GM23338 (cell line): ENCODE measurements around the gene ATF7. TPM values are rescaled to one million over a fixed set of nuclear protein-coding genes. Genes with fewer than 3 reads are reported as not detected.

ENCODE experiments used
- ATAC-seq: fragments of 200-7000 bp; cut with Tn5 transposase; 3 replicates; pipeline ENCODE4 v1.9.1; 2020
- DNase-seq: peaks from one replicate; pipeline ENCODE4 v3.0.0-alpha.2; 2015; ENCODE audit warnings: low spot score
- H2AFZ ChIP-seq: fragments of 200-600 bp; sonication (generic); 2 replicates; pipeline ENCODE4 v1.8.0; 2016; ENCODE audit warnings: antibody characterized with exemption, mild to moderate bottlenecking, moderate library complexity
- H3F3A ChIP-seq: fragments of 200-600 bp; sonication (generic); replicated peaks from 2 replicates; pipeline ENCODE4 v1.8.0; 2017; ENCODE audit warnings: antibody characterized with exemption, mixed run types, low read depth
- H3K27ac ChIP-seq: fragments of 200-600 bp; sonication (generic); 2 replicates; pipeline ENCODE4 v1.6.1; 2016; ENCODE audit warnings: low read depth
- H3K27me3 ChIP-seq: fragments of 200-600 bp; sonication (generic); 2 replicates; pipeline ENCODE4 v1.8.0; 2016; ENCODE audit warnings: mild to moderate bottlenecking, mixed run types, moderate library complexity; ENCODE audit not compliant: insufficient read depth
- H3K36me3 ChIP-seq: fragments of 200-600 bp; sonication (generic); 2 replicates; pipeline ENCODE4 v1.8.0; 2016; ENCODE audit warnings: mild to moderate bottlenecking; ENCODE audit not compliant: insufficient read depth
- H3K4me1 ChIP-seq: fragments of 200-600 bp; sonication (generic); 2 replicates; pipeline ENCODE4 v1.8.0; 2016; ENCODE audit warnings: mild to moderate bottlenecking, moderate library complexity; ENCODE audit not compliant: insufficient read depth
- H3K4me2 ChIP-seq: fragments of 200-600 bp; sonication (generic); 2 replicates; pipeline ENCODE4 v1.7.1; 2017; ENCODE audit warnings: mixed run types
- H3K4me3 ChIP-seq: fragments of 200-600 bp; sonication (generic); 2 replicates; pipeline ENCODE4 v1.6.1; 2016; ENCODE audit warnings: mixed run types
- H3K79me2 ChIP-seq: fragments of 200-600 bp; sonication (generic); replicated peaks from 2 replicates; pipeline ENCODE4 v1.8.0; 2017; ENCODE audit warnings: mild to moderate bottlenecking; ENCODE audit not compliant: insufficient read depth
- H3K9me2 ChIP-seq: fragments of 200-600 bp; sonication (generic); 2 replicates; pipeline ENCODE4 v1.8.0; 2017; ENCODE audit not compliant: insufficient read depth
- H4K20me1 ChIP-seq: fragments of 200-600 bp; sonication (generic); replicated peaks from 2 replicates; pipeline ENCODE4 v1.8.0; 2017; ENCODE audit warnings: mild to moderate bottlenecking; ENCODE audit not compliant: insufficient read depth
- H3K27ac Mint-ChIP-seq: 2 replicates; pipeline ENCODE4 v1.8.0; 2020; ENCODE audit warnings: inconsistent platforms, mild to moderate bottlenecking, moderate library complexity, mixed read lengths
- H3K27me3 Mint-ChIP-seq: 3 replicates; pipeline ENCODE4 v1.8.0; 2022; ENCODE audit warnings: low read depth, mild to moderate bottlenecking, moderate library complexity, mixed read lengths, inconsistent platforms; ENCODE audit not compliant: insufficient read depth, poor library complexity
- H3K36me3 Mint-ChIP-seq: 3 replicates; pipeline ENCODE4 v1.8.0; 2021; ENCODE audit warnings: low read depth, mild to moderate bottlenecking, inconsistent platforms, moderate library complexity, mixed read lengths
- H3K4me1 Mint-ChIP-seq: 3 replicates; pipeline ENCODE4 v1.8.0; 2020; ENCODE audit warnings: mild to moderate bottlenecking, inconsistent platforms, mixed read lengths
- H3K4me3 Mint-ChIP-seq: 3 replicates; pipeline ENCODE4 v1.8.0; 2021; ENCODE audit warnings: moderate library complexity, mild to moderate bottlenecking, inconsistent platforms, mixed read lengths
- H3K9me3 Mint-ChIP-seq: 3 replicates; pipeline ENCODE4 v1.8.0; 2020; ENCODE audit warnings: moderate library complexity, mild to moderate bottlenecking, inconsistent platforms, mixed read lengths
- CREB1 ChIP-seq: fragments of 250-450 bp; sonication (Bioruptor Pico); IDR thresholded peaks from 2 replicates; pipeline ENCODE4 v1.5.0; 2020; ENCODE audit warnings: low read depth, mild to moderate bottlenecking, moderate library complexity
- EZH2 ChIP-seq: fragments of 200-600 bp; sonication (generic); IDR thresholded peaks from one replicate; pipeline ENCODE4 v1.8.0; 2017; ENCODE audit warnings: antibody characterized with exemption, mild to moderate bottlenecking, low read depth; ENCODE audit not compliant: unreplicated experiment
- EZH2phosphoT487 ChIP-seq: fragments of 200-600 bp; sonication (generic); IDR thresholded peaks from one replicate; pipeline ENCODE4 v1.8.1; 2018; ENCODE audit warnings: antibody characterized with exemption; ENCODE audit not compliant: unreplicated experiment
- POLR2AphosphoS5 ChIP-seq: IDR thresholded peaks from 2 replicates; pipeline ENCODE4 v1.6.1; 2016; ENCODE audit warnings: antibody characterized with exemption, low read depth
- STAT1 ChIP-seq: IDR thresholded peaks from one replicate; pipeline ENCODE4 v1.6.1; 2016; ENCODE audit warnings: antibody characterized with exemption; ENCODE audit not compliant: unreplicated experiment
- ZNF114 ChIP-seq: fragments of 250-450 bp; sonication (Bioruptor Pico); IDR thresholded peaks from 2 replicates; pipeline ENCODE4 v1.5.0; 2020; ENCODE audit warnings: mild to moderate bottlenecking, moderate library complexity
- ZNF331 ChIP-seq: fragments of 250-450 bp; sonication (Bioruptor Pico); IDR thresholded peaks from 2 replicates; pipeline ENCODE4 v1.5.0; 2020; ENCODE audit warnings: low read depth, mild to moderate bottlenecking, moderate library complexity
- polyA plus RNA-seq: library from polyadenylated mRNA; unstranded; fragments of >200 nt; fragmentation: Nextera tagmentation; extraction: Ambion mirVana; gene quantifications from 2 replicates; pipeline ENCODE4 v1.2.1, GENCODE V29; 2016
- total RNA-seq: library from RNA; depleted of rRNA; stranded (reverse); fragments of >200 nt; shearing (Covaris generic); gene quantifications from 2 replicates; pipeline ENCODE4 v1.2.3, GENCODE V29; 2014
- TF ChIP-seq, protein P1 (sequence below): IDR thresholded peaks from one replicate; pipeline ENCODE4 v1.6.1; 2018; ENCODE audit warnings: antibody characterized with exemption; ENCODE audit not compliant: unreplicated experiment
- TF ChIP-seq, protein P2 (sequence below), 2 experiments: fragments of 200-600 bp in 1 of 2; sonication (generic) in 1 of 2; conservative IDR thresholded peaks; 2 replicates each; pipeline versions ENCODE4 v1.5.1 to v1.6.1; 2016 to 2017; ENCODE audit warnings: antibody characterized with exemption in 2 of 2, low read depth in 2 of 2, mild to moderate bottlenecking in 2 of 2, moderate library complexity in 1 of 2

The ATF7 gene
- total and polyA plus RNA-seq, 2 experiments from 2014 or later: 13.9 to 16.3 TPM

DNA sequence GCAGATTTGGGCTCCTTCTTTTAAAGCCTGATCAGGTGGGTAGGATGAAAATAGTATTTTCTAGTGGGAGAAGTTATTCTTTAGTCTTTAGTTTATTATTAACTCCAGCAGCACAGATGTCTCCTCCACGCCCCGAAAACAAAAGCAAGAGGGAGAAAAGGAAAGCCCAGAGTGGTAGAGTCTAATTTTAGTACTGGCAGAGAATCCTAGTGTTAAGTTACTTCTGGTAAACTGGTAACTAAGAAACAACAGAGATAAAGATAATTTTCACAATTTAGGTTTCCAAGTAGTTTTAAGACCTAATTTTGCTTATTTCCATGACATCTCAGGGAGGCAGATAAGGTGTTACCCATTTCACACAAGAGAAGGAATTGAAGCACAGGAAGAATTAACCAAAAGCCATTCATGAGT is 33.4 kb upstream of the ATF7 start:
- Mint-ChIP-seq H3K36me3 (peaks cover 25% of the 10 kb centered on the region), H3K27me3 (peaks cover 9% of the 10 kb centered on the region), H3K4me3 (no peak overlapping the region), H3K27ac (peak overlapping the region; percentile 74; the same call in 1 of the 2 replicates), H3K9me3 (no peaks in the 10 kb centered on the region), H3K4me1 (peaks cover 18% of the 10 kb centered on the region)
- peak overlapping the region; percentile 88 for H3K27ac ChIP-seq
- 0 out of 2 replicates have a peak overlapping the region, but pooled peaks have one; percentile 44 for H3K4me2 ChIP-seq
- no peaks in the 10 kb centered on the region for H3K79me2 ChIP-seq
- DNase-seq (no peak), ATAC-seq (no peak)
- H3K36me3 ChIP-seq: peaks cover 10% of the 10 kb centered on the region
- H4K20me1 ChIP-seq: no peaks in the 10 kb centered on the region
- H3F3A ChIP-seq: peaks cover 11% of the 10 kb centered on the region
- H3K27me3 ChIP-seq: no peaks in the 10 kb centered on the region
- TF ChIP-seq CREB1 (CRISPR knock-in tag) (no peak), ZNF331 (CRISPR knock-in tag) (no peak), POLR2AphosphoS5 (no peak), EZH2 (no peak)
- TF ChIP-seq, protein P1, sequence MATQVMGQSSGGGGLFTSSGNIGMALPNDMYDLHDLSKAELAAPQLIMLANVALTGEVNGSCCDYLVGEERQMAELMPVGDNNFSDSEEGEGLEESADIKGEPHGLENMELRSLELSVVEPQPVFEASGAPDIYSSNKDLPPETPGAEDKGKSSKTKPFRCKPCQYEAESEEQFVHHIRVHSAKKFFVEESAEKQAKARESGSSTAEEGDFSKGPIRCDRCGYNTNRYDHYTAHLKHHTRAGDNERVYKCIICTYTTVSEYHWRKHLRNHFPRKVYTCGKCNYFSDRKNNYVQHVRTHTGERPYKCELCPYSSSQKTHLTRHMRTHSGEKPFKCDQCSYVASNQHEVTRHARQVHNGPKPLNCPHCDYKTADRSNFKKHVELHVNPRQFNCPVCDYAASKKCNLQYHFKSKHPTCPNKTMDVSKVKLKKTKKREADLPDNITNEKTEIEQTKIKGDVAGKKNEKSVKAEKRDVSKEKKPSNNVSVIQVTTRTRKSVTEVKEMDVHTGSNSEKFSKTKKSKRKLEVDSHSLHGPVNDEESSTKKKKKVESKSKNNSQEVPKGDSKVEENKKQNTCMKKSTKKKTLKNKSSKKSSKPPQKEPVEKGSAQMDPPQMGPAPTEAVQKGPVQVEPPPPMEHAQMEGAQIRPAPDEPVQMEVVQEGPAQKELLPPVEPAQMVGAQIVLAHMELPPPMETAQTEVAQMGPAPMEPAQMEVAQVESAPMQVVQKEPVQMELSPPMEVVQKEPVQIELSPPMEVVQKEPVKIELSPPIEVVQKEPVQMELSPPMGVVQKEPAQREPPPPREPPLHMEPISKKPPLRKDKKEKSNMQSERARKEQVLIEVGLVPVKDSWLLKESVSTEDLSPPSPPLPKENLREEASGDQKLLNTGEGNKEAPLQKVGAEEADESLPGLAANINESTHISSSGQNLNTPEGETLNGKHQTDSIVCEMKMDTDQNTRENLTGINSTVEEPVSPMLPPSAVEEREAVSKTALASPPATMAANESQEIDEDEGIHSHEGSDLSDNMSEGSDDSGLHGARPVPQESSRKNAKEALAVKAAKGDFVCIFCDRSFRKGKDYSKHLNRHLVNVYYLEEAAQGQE: no peak
- no peaks in the 10 kb centered on the region for H3K9me2 ChIP-seq
- no peak overlapping the region for H3K4me3 ChIP-seq
- no peak overlapping the region for H2AFZ ChIP-seq
- peaks cover 6% of the 10 kb centered on the region for H3K4me1 ChIP-seq

DNA sequence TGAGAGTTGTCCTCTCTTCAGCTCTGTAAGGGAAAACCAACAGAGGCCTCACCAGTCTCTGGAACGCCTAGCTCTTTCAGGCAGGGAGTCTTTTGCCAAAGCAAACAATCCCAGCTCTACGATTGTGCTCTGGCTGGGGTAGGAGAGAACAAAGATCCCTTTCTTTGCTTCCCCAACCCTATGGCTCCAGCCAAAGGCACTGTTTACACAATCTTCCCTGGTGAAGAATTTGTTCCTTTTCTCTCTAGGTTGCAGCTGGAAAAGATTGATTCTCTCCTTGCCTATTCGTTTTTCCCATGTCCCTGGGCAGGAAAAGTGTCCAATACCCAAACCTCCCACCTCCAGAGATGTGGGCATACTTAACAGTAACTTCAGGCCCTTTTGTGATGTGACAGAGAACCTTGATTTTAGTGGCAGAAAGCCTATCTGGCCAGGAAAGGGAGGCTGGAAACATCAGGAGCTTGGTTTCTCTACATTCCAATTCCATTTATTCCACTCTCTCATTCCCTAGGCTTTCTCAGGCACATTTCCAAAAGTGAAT is 32.9 kb upstream of the ATF7 start:
- Histone ChIP-seq H3K79me2 (no peaks in the 10 kb centered on the region), H3K27ac (peak overlapping the region; percentile 88), H3K9me2 (no peaks in the 10 kb centered on the region), H3K4me3 (no peak overlapping the region), H3K27me3 (no peaks in the 10 kb centered on the region), H3K4me1 (peaks cover 6% of the 10 kb centered on the region), H3K4me2 (peak overlapping the region; percentile 44; the same call in 1 of the 2 replicates), H3F3A (peaks cover 8% of the 10 kb centered on the region), H2AFZ (no peak overlapping the region), H3K36me3 (peaks cover 7% of the 10 kb centered on the region; the same call in 1 of the 2 replicates), H4K20me1 (no peaks in the 10 kb centered on the region)
- Mint-ChIP-seq H3K27me3 (peaks cover 8% of the 10 kb centered on the region), H3K36me3 (peaks cover 21% of the 10 kb centered on the region), H3K9me3 (no peaks in the 10 kb centered on the region), H3K4me1 (peaks cover 18% of the 10 kb centered on the region), H3K27ac (peak overlapping the region; percentile 74), H3K4me3 (no peak overlapping the region)
- ATAC-seq (peak; percentile 97), DNase-seq (peak; percentile 49)
- TF ChIP-seq, protein P2, sequence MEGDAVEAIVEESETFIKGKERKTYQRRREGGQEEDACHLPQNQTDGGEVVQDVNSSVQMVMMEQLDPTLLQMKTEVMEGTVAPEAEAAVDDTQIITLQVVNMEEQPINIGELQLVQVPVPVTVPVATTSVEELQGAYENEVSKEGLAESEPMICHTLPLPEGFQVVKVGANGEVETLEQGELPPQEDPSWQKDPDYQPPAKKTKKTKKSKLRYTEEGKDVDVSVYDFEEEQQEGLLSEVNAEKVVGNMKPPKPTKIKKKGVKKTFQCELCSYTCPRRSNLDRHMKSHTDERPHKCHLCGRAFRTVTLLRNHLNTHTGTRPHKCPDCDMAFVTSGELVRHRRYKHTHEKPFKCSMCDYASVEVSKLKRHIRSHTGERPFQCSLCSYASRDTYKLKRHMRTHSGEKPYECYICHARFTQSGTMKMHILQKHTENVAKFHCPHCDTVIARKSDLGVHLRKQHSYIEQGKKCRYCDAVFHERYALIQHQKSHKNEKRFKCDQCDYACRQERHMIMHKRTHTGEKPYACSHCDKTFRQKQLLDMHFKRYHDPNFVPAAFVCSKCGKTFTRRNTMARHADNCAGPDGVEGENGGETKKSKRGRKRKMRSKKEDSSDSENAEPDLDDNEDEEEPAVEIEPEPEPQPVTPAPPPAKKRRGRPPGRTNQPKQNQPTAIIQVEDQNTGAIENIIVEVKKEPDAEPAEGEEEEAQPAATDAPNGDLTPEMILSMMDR (conservative IDR thresholded peaks at IDR 0.05; ENCODE audit: low read depth in 2 of 2): no peak
- TF ChIP-seq EZH2 (no peak), ZNF114 (no peak), EZH2phosphoT487 (no peak), STAT1 (no peak), POLR2AphosphoS5 (no peak)
